KG1 (cell line): Measurements from ENCODE around the gene HES2.
"Not testable (repeated sequence)": the region's sequence is repeated elsewhere in the genome, so short reads cannot be mapped to it uniquely, and the experiment has no call there.

ENCODE experiments used
- DNase-seq: peaks from one replicate; lab custom pipeline; 2025; lab: John Stamatoyannopoulos, UW

The HES2 gene

DNA sequence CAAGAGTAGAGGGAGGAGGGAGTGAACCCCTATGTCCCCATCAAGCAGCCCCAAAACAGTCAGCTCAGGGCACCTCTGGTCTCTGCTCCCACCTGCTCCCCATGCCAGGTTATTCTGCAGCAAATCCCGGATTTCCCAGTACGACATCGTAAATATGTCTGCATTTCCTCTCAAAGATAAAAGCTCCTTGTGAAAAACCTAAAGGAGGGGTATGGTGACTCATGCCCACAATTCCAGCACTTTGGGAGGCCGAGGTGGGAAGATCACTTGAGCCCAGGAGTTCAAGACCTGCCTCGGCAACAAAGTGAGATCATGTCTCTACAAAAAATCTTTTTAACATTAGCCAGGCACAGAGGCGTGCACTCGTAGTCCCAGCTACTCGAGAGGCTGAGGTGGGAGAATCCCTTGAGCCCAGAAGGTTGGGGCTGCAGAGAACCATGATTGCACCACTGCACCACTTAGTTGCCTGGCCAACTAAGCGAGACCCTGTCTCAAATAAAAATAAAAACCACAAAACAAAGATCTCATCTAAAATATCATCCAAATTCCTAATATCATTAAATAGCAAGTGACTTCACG, 33.3 kb downstream of the HES2 start:
- no peak for DNase-seq

DNA sequence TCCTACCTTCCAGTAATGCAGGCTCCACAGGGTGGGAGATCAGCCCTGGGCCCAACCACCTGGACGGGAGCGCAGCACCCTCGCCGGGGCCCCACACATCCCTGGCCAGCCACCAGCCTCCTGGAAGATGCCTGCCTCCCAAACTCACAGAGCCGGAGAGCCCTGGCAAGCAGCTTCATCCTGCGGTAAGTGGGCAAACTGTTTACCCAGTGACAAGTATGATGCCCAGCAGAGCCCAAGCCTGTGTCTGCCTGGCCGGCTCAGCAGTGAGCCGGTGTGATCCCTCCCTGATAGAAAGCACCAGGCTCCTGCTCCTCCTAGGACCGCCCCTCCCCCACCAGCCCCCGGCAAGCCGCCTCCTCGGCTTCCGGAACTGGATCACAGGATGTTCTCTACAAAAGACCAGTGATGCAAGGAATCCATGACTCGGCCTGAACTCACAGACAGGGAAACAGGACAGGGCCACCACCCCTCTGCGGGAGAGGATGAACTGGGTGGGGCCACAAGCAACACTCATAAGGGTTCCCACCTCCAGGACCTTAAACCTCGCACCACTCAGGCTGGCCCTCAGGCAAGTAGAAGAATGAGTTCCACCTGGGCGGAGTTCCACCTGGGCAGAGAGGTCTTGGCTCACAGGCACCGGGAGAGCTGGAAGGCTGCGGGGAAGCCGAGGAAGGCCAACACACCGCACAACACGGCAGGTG, 34.1 kb downstream of the HES2 start:
- DNase-seq: no peak

DNA sequence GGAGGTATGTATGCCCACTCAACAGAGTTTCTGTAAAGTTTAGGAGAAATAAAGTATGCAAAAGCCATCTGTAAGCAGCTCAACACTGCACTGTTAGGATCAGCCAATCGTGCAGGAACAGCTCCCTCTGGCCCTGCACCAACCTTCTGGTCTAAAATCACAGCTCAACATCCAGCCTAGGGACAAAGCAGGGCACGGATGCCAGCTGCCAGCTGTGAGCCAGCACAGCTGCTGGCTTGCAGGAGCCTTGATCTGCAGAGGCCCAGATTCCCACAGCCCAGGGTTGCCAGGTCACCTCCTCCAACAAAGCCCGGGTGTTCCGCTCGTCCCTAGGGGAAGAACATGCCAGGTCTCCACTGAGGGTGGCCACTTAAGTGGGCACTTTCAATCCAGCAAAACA, 34.8 kb downstream of the HES2 start:
- DNase-seq: no peak

DNA sequence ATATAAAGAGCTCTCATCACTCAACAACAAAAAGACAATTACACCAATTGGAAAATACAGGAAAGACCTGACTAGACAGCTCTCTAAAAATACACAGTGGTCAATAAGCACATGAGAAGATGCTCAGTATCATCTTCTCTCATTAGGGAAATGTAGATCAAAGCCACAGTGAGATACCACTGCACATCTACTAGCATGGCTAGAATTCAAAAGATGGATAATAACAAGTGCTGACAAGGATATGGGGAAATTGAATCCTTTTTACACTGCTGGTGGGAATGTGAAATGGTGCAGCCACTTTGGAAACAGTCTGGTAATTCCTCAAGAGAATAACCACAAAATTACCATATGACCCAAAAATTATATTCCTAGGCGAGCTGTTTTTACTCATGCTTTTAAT, 35.6 kb downstream of the HES2 start:
- DNase-seq: no peak

DNA sequence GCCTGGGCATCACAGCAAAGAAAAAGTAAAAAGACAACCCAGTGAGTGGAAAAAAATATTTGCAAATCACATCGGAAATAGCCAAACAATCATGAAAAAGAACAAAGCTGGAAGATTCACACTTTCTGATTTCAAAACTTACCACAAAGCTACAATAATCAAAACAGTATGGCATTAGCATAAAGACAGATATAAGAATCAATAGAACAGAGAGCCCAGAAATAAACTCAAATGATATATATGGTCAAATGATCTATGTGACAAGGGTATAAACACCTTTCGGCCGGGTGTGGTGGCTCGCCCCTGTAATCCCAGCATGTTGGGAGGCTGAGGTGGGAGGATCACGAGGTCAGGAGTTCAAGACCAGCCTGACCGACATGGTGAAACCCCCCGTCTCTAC, 39.7 kb downstream of the HES2 start:
- DNase-seq: no peak

DNA sequence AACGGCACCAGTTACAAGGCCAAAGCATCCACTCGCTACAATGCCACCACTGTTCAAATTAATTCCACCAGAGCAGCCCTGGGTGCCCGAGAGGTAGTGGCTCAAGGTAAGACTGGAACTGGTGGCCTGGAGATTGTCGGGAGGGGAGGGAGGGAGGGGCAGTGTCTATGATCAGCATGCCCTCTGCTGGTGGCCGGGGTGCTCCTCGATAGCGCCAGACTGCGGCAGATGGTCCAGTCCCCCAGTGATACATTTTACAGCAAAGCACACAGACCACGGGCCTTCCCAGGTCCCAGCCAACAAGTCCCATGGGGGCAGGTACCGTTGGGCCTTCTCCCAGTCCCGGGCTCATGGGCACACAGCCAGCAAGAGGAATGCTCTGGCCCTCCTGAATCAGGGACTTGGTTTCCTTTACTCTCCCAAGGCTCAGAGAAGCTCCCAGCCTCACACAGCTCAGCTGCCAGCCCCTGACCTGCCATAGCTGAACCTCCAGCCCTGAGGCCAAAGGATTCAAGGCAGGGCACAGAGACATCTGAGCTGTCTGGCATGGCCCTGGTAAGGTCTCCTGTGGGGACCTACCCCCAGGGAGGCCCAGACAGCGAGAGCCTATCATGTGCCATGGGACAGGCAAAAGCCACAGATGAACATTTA, 41.5 kb downstream of the HES2 start:
- DNase-seq: no peak

DNA sequence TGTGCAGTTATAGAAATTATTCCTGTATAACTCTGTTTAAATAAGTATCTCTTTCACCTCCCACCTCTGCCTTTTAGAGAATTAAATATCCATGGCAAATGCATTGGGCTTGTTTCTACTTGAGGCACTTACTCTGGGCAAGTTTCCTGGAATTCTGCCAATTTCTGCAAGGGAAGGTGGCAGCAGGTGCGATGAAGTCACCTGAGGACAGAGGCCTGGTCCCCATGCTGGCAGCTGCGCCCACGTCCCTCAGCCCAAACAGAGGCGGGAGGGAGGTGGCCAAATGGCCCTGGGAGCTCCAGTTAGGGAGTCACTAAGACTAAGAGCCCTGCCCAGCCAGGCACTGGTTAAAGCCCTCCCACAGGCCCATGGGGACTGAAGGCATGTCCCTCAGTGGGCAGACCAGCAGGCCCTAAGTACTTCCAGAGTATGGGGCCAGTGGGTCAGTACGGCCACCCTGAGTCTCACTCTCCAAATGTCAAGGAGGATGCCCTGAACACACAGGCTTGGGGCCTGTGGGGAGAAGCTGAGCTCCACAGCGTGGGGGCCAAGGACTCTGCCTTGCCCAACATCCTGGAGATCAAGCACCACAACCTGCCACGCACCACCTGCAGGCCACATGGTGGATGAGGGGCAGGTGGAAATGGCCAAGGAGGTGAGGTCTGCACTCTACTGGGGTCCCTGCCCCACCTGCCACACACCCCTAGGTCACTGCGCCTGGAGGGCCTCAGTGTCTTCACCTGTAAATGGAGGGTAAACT, 45.6 kb downstream of the HES2 start:
- DNase-seq: no peak

DNA sequence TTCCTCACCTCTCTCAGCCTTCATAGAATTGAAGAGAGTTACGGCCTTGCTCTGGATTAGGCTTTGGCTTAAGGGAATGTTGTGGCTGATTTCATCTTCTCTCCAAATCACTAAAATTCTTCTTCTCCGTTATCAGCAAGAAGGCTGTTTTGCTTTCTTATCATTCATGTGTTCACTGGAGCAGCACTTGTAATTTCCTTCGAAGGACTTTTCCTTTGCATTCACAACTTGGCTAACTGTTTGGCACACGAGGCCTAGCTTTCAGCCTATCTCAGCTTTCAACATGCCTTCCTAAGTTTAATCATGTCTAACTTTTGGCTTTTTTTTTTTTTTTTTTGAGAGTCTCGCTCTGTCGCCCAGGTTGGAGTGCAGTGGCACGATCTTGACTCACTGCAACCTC, 47.5 kb downstream of the HES2 start:
- not testable (repeated sequence) for DNase-seq

DNA sequence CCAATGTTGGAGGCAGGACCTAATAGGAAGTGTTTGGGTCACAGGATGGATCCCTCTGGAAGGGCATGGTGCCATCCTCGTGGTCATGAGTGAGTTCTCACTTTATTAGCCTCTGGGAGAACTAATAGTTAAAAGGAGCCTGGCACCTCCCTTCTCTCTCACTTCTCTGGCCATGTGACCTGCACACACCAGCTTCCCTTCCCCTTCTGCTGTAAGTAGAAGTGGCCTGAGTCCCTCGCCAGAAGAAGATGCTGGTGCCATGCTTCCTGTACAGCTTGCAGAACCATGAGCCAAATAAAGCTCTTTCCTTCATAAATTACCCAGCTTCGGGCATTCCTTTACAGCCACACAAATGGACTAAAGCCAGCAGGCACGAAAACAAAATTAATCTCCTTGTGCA, 49.7 kb downstream of the HES2 start:
- DNase-seq: no peak

DNA sequence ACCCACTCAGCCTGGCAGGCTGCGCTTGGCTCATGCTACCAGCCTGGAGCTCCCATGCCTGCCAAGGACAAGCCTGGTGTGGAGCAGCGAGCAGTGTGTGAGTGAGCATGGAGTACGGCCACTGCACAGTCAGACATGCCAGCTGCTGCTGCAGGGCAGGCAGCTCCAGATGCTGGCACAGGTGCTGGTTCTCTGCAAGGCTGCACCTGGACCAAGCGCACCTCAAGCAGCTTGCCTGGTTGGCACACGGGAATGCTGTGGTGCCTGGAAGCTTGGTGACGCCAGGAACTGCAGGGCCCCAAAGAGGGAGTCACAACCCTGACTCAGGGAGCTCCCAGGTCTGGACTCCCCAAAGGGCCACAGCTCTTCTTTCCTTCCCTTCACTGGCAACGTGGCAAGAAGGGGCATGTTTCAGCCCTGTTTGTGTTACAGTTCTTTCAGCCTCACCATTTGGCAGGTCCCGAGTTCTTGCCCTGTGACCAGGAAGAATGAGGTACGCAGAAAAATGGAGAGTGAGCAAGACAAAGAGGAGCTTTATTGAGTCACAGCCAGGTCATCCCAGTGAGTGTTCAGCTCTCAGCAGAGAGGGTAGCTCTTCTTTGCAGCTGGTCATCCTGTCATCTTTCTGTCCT, 52.2 kb downstream of the HES2 start:
- DNase-seq: no peak

DNA sequence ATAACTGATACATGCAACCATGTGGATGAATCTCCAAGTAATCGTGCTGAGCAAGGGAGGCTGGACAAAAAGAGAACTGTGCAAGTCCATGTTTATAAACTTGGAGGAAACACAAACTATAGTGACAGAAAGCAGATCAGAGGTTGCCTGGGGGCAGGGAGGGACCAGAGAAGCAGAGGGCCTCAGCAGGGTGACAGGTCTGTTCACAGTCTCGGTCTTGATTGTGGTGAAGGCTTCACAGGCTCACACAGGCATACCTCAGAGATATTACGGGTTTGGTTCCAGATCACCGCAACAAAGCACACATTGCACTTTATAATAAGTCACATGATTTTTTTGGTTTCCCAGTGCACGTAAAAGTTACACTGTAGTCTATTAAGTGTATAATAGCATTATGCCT, 54.7 kb downstream of the HES2 start:
- DNase-seq: no peak

DNA sequence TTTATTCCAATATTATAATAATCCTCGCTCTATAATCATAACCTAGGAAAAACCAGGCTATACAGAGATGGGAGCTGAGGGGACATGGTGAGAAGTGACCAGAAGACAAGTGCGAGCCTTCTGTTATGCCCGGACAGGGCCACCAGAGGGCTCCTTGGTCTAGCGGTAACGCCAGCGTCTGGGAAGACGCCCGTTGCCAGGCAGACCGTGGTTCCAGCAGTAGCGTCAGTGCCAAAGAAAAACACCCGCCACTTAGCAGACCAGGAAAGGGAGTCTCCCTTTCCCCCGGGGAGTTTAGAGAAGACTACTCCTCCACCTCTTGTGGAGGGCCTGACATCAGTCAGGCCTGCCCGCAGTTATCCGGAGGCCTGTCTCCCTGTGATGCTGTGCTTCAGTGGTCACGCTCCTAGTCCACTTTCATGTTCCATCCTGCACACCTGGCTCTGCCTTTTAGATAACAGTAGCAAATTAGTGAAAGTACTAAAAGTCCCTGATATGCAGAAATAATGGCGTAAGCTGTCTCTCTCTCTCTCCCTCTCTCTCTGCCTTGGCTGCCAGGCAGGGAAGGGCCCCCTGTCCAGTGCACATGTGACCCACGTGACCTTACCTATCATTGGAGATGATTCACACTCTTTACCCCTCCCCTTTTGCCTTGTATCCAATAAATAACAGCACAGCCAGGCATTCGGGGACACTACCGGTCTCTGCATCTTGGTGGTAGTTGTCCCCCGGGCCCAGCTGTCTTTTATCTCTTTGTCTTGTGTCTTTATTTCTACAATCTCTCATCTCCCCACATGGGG, 56.4 kb downstream of the HES2 start:
- not testable (repeated sequence) for DNase-seq
